Testis (tissue), 2 donors: ENCODE data around the gene ZRANB3.

Source experiments
- POLR2A ChIP-seq: fragments of 450-650 bp; IDR thresholded peaks from one replicate; pipeline ENCODE4 v1.6.1; 2017; ENCODE audit warnings: antibody characterized with exemption, mild to moderate bottlenecking, moderate library complexity
- TF ChIP-seq, protein P1 (sequence below), 3 experiments: fragments of 450-650 bp in 2 of 3; fragments of 200-600 bp in 1 of 3; sonication (generic) in 1 of 3; IDR thresholded peaks; one replicate each; pipeline ENCODE4 v1.5.1; 2016 to 2019; ENCODE audit warnings: antibody characterized with exemption in 3 of 3, mild to moderate bottlenecking in 2 of 3, moderate library complexity in 1 of 3

DNA sequence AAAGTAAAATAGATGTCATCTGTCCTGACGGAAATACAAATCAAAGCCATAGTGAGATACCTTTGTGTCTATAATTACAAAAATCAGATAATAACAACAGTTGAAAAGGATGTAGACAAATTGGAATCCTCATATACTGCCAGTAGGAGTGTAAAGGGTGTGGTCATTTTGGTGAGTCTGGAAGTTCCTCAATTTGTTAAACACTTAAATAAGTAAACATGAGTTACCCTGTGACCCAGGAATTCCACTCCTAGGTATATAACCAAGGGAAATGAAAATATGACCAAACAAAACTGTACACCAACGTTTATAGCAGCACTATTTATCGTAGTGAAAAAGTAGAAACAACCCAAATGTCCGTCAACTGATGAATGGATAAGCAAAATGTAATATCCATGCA lies 24.3 kb upstream of the ZRANB3 start:
- TF ChIP-seq, protein P1, sequence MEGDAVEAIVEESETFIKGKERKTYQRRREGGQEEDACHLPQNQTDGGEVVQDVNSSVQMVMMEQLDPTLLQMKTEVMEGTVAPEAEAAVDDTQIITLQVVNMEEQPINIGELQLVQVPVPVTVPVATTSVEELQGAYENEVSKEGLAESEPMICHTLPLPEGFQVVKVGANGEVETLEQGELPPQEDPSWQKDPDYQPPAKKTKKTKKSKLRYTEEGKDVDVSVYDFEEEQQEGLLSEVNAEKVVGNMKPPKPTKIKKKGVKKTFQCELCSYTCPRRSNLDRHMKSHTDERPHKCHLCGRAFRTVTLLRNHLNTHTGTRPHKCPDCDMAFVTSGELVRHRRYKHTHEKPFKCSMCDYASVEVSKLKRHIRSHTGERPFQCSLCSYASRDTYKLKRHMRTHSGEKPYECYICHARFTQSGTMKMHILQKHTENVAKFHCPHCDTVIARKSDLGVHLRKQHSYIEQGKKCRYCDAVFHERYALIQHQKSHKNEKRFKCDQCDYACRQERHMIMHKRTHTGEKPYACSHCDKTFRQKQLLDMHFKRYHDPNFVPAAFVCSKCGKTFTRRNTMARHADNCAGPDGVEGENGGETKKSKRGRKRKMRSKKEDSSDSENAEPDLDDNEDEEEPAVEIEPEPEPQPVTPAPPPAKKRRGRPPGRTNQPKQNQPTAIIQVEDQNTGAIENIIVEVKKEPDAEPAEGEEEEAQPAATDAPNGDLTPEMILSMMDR (IDR thresholded peaks at IDR 0.05), result no peak
- no peak for TF ChIP-seq POLR2A
